ENCODE measurements around the gene LASP1. TPM values are rescaled to one million over a fixed set of nuclear protein-coding genes. Genes with fewer than 3 reads are reported as not detected.

Gene LASP1
- polyA plus RNA-seq, 1 of the 3 experiments (the other 2 are of a cell fraction), result 102 TPM

- Histone ChIP-seq H3K36me3 (replicated peaks in 1 of 2; ENCODE audit: control insufficient read depth in 1 of 2, insufficient read depth in 2 of 2, low read length in 1 of 2) (peaks cover 13 to 37% of the 10 kb centered on the region in 2 experiments), H3K79me2 (ENCODE audit: insufficient read depth) (peaks cover 99% of the 10 kb centered on the region), H3K4me2 (no peak overlapping the region), H3K4me3 (ENCODE audit: low read depth in 2 of 2, low read length in 1 of 2) (no peak overlapping the region), H3K9me3 (no peaks in the 10 kb centered on the region), H2AFZ (ENCODE audit: low read depth) (no peak overlapping the region), H3K9ac (no peak overlapping the region), H3F3A (replicated peaks; ENCODE audit: insufficient read depth) (peaks cover 8% of the 10 kb centered on the region), H3K4me1 (ENCODE audit: control insufficient read depth in 1 of 2, insufficient read depth in 2 of 2, low read depth in 1 of 2, low read length in 1 of 2) (peaks cover under 1 to 6% of the 10 kb centered on the region in 2 experiments; a peak in 1 of 4 replicates), H3K9me2 (no peaks in the 10 kb centered on the region), H3K27me3 (ENCODE audit: insufficient read depth) (no peaks in the 10 kb centered on the region), H4K20me1 (ENCODE audit: insufficient read depth) (peaks cover 93% of the 10 kb centered on the region), H3K27ac (ENCODE audit: low read depth in 2 of 2, low read length in 1 of 2) (no peak overlapping the region)
- DNase-seq, result no peak
- 79% methylated on average over 6 of the region's 7 CpGs for WGBS (ENCODE audit: low lambda C conversion rate)
- no peak for TF ChIP-seq CTCF (IDR thresholded peaks at IDR 0.05)
- no peak for TF ChIP-seq TEAD4 (IDR thresholded peaks at IDR 0.05; ENCODE audit: borderline replicate concordance, insufficient read depth)
- TF ChIP-seq SIN3A (IDR thresholded peaks at IDR 0.05; ENCODE audit: borderline replicate concordance, low read depth, low read length), result no peak
- no peak for TF ChIP-seq FOXM1 (IDR thresholded peaks at IDR 0.05; ENCODE audit: low read depth)
- no peak for TF ChIP-seq RXRA (IDR thresholded peaks at IDR 0.05; ENCODE audit: borderline replicate concordance, low read depth)
- no peak for TF ChIP-seq MXI1 (IDR thresholded peaks at IDR 0.05; ENCODE audit: low read depth, low read length)
- no peak for TF ChIP-seq USF1 (IDR thresholded peaks at IDR 0.05; ENCODE audit: borderline replicate concordance, low read depth)
- no peak for TF ChIP-seq FOSL2 (IDR thresholded peaks at IDR 0.05; ENCODE audit: borderline replicate concordance, low read depth)
- no peak for TF ChIP-seq GATA2 (CRISPR knock-in tag; IDR thresholded peaks at IDR 0.05)
- no peak for TF ChIP-seq EP300 (IDR thresholded peaks at IDR 0.05; ENCODE audit: borderline replicate concordance in 1 of 2, low read depth in 1 of 2, low read length in 1 of 2)
- no peak for TF ChIP-seq POLR2AphosphoS5 (IDR thresholded peaks at IDR 0.05; ENCODE audit: low read depth, low read length)
- TF ChIP-seq RAD21 (IDR thresholded peaks at IDR 0.05; ENCODE audit: low read length), result no peak
- no peak for TF ChIP-seq FOXJ3 (CRISPR knock-in tag; IDR thresholded peaks at IDR 0.05)
- no peak for TF ChIP-seq TCF12 (IDR thresholded peaks at IDR 0.05)
- TF ChIP-seq MAX (IDR thresholded peaks at IDR 0.05; ENCODE audit: low read depth), result no peak
- no peak for TF ChIP-seq MEF2A (IDR thresholded peaks at IDR 0.05; ENCODE audit: borderline replicate concordance, low read depth)
- CTCF ChIA-PET, result interaction anchor here (1.2 to 3.0 kb wide), 2 partner anchors 16 to 268 kb away, joined by 4 to 8 read pairs; no protein-coding TSS in a partner anchor
- POLR2A ChIA-PET, result no interaction called here
These were observed 36.8 kb downstream of the LASP1 start for GRCh38 chr17:38906460-38907228.

Data from SK-N-SH (cell line).